ENCODE data around the gene COL11A2. TPM values are rescaled to one million over a fixed set of nuclear protein-coding genes. Genes with fewer than 3 reads are reported as not detected.
A peak's percentile ranks its signal among the peaks of the same experiment; 100 is the strongest.

COL11A2 gene
- total and polyA plus RNA-seq, 2 of the 13 experiments (the other 11 are each of a cell fraction or from before 2014, with no cell fraction given), result 0.55 TPM

- POLR2A ChIA-PET, result no interaction called here
- no peaks in the 10 kb centered on the region for H4K20me1 ChIP-seq (ENCODE audit: insufficient read depth, low read length)
- no peaks in the 10 kb centered on the region for H3K79me2 ChIP-seq (ENCODE audit: insufficient read depth, low read length)
- no peak overlapping the region for H3K9ac ChIP-seq (ENCODE audit: insufficient read depth, low read depth, low read length)
- DNase-seq (ENCODE audit: low spot score) (peak; percentile 50), FAIRE-seq (no peak), ATAC-seq (peak; percentile 77)
- BruUV-seq (replicated peaks), result no TSS peak
- peaks cover 34% of the 10 kb centered on the region for H3K4me1 ChIP-seq (ENCODE audit: insufficient read depth, low read length)
- H3K27me3 ChIP-seq (ENCODE audit: control insufficient read depth in 1 of 2, insufficient read depth in 2 of 2, low read length in 2 of 2), result no peaks in the 10 kb centered on the region; a peak in 1 of 5 replicates
- no peak overlapping the region for H3K4me3 ChIP-seq (replicated peaks in 1 of 3; ENCODE audit: insufficient read depth in 1 of 3, low read depth in 2 of 3, low read length in 3 of 3)
- no peaks in the 10 kb centered on the region for H3K36me3 ChIP-seq (replicated peaks in 1 of 2; ENCODE audit: control insufficient read depth in 1 of 2, insufficient read depth in 2 of 2, low read length in 2 of 2)
- no peak overlapping the region for H3K4me2 ChIP-seq (ENCODE audit: low read depth, low read length)
- H2AFZ ChIP-seq (ENCODE audit: low read length), result no peak overlapping the region
- H3K9me3 ChIP-seq (ENCODE audit: low read length), result peaks cover 12% of the 10 kb centered on the region
- CTCF ChIA-PET (ENCODE audit: low intra/inter-chr PET ratio, low total read pairs), result no interaction called here
- H3K27ac ChIP-seq (ENCODE audit: extremely low read length, insufficient read depth, low read length), result no peak overlapping the region
- intact Hi-C loops (cut with micrococcal nuclease; ENCODE audit: unreplicated experiment), result no loop called here
- in situ Hi-C loops (cut with HindIII; ENCODE audit: extremely low pct_ligation_motif_present, low pct_unique_long_range_greater_than_20kb), result no loop called here
- 34% methylated on average over 5 of the region's 5 CpGs for WGBS (ENCODE audit: low lambda C conversion rate)
- TF ChIP-seq HIC2 (CRISPR knock-in tag; IDR thresholded peaks at IDR 0.05; ENCODE audit: low read depth) (no peak), ZNF331 (CRISPR knock-in tag; IDR thresholded peaks at IDR 0.05) (0 out of 2 replicates have a peak, but pooled peaks have one; percentile 43), SNAPC5 (CRISPR knock-in tag; IDR thresholded peaks at IDR 0.05; ENCODE audit: borderline replicate concordance) (no peak), ZBTB44 (CRISPR knock-in tag; IDR thresholded peaks at IDR 0.05) (no peak), ZNF556 (CRISPR knock-in tag; IDR thresholded peaks at IDR 0.05; ENCODE audit: borderline replicate concordance) (no peak), NONO (IDR thresholded peaks at IDR 0.05) (no peak), NONO (CRISPR knock-in tag; conservative IDR thresholded peaks at IDR 0.05) (no peak), SMC3 (IDR thresholded peaks at IDR 0.05; ENCODE audit: low read length) (peak; percentile 23; the same call in 1 of the 2 replicates), ZNF441 (CRISPR knock-in tag; IDR thresholded peaks at IDR 0.05; ENCODE audit: borderline replicate concordance) (no peak), ZBTB3 (CRISPR knock-in tag; IDR thresholded peaks at IDR 0.05; ENCODE audit: borderline replicate concordance, low read depth) (no peak), HMGA1 (CRISPR knock-in tag; conservative IDR thresholded peaks at IDR 0.05) (no peak), KDM1A (CRISPR knock-in tag; IDR thresholded peaks at IDR 0.05) (no peak), CBX1 (IDR thresholded peaks at IDR 0.05; ENCODE audit: low read depth) (no peak), CTCF (CRISPR knock-in tag; IDR thresholded peaks at IDR 0.05) (peak; percentile 68), RCOR2 (CRISPR knock-in tag; IDR thresholded peaks at IDR 0.05) (no peak), ZNF382 (CRISPR knock-in tag; IDR thresholded peaks at IDR 0.05; ENCODE audit: borderline replicate concordance) (no peak), RAD21 (CRISPR knock-in tag; IDR thresholded peaks at IDR 0.05) (0 out of 2 replicates have a peak, but pooled peaks have one; percentile 22), ZNF629 (CRISPR knock-in tag; conservative IDR thresholded peaks at IDR 0.05) (no peak), RNF2 (conservative IDR thresholded peaks at IDR 0.05; ENCODE audit: low read depth) (no peak), ZNF557 (CRISPR knock-in tag; IDR thresholded peaks at IDR 0.05) (no peak), ZNF780A (CRISPR knock-in tag; IDR thresholded peaks at IDR 0.05) (no peak), ZNF569 (CRISPR knock-in tag; IDR thresholded peaks at IDR 0.05; ENCODE audit: borderline replicate concordance) (no peak)
Observed at GRCh38 chr6:33126101-33126714, 66.1 kb downstream of the COL11A2 start.
